ACHN (cell line): Measurements from ENCODE around the gene AP4B1.
"Not testable (repeated sequence)": the region's sequence is repeated elsewhere in the genome, so short reads cannot be mapped to it uniquely, and the experiment has no call there.

ENCODE experiments used
- DNase-seq: peaks from one replicate; pipeline ENCODE4 v3.0.0-alpha.2; 2015
- in situ Hi-C: cut with HindIII; loops from 2 replicates; pipeline ENCODE4 v1.10.0; 2017; ENCODE audit warnings: low sequenced_read_pairs, low pct_ligation_motif_present, low pct_unique_long_range_greater_than_20kb

The AP4B1 gene

DNA sequence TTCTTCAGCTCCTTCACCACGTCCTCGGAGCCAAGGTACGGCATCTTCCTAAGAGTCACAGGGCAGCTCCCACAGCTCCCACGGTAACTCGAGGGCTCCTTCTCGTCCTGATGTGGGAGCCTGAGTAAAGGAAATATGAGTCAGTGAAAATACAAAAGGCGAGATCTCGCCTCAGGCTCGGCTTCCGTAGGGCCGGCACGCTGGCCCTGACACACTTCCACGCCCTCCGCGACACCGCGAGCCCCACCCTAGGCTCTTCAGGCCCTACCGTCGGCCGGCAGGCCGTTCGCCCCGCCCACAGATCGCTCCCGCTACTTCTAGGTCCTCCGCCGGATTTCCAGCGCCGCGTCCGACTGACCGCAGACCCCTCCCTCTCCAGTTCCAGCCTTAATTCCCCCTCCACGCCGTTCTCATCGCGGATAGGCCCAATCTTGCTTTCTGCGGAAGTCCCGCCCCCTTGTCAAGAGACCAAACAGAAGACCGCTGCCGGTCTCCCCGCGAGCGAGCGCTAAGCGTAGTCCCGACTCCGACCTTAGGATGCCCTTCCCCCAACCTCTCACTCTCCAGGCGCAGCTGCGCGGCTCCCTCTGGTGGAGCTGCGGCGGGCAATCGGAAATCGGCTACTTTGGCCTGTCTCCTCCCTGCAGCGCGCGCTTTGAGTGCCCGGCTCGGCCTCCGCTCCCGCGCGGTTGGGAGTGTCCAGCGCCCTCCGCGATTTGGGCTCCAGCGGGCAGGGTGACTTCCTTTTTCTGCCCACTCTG, at the start of gene AP4B1, which contains the start of gene DCLRE1B:
Gene AP4B1, minus strand, starts transcription at position 126 of the 761 bp plus-strand sequence. Its CDS starts 82 bp downstream, at position 44.
Gene DCLRE1B, plus strand, starts transcription at position 653 of the 761 bp plus-strand sequence. CDS start 261 bp downstream, outside the sequence.
- DNase-seq = peak; percentile 98
- in situ Hi-C loops = no loop called here

DNA sequence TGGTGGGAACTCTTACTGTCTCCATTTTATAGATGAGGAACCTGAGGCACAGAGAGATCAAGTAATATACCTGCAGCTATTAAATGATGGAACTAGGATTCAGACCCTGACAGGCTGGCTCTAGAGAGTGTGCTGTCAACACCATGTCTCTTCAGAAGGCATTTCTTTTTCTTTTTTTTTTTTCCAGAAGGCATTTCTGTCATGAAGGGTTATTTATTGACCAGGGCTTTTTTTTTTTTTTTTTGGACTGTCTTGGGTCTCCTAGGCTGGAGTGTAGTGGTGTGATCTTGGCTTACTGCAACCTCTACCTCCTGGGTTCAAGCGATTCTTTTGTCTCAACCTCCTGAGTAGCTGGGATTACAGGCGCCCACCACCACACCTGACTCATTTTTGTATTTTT, 47.1 kb upstream of the AP4B1 start:
- in situ Hi-C loops = no loop called here
- no peak for DNase-seq

- no peak for DNase-seq
- in situ Hi-C loops = no loop called here
These were observed 46.3 kb upstream of the AP4B1 start for GRCh38 chr1:113950908-113951307.

GRCh38 chr1:113949007-113949406, 44.4 kb upstream of the AP4B1 start:
- in situ Hi-C loops = no loop called here

GRCh38 chr1:113948151-113948550, 43.6 kb upstream of the AP4B1 start:
- DNase-seq, in situ Hi-C loops: not testable (repeated sequence)

More at GRCh38 chr1:113949007-113949406, 44.4 kb upstream of the AP4B1 start:
- DNase-seq = peak; percentile 7

DNA sequence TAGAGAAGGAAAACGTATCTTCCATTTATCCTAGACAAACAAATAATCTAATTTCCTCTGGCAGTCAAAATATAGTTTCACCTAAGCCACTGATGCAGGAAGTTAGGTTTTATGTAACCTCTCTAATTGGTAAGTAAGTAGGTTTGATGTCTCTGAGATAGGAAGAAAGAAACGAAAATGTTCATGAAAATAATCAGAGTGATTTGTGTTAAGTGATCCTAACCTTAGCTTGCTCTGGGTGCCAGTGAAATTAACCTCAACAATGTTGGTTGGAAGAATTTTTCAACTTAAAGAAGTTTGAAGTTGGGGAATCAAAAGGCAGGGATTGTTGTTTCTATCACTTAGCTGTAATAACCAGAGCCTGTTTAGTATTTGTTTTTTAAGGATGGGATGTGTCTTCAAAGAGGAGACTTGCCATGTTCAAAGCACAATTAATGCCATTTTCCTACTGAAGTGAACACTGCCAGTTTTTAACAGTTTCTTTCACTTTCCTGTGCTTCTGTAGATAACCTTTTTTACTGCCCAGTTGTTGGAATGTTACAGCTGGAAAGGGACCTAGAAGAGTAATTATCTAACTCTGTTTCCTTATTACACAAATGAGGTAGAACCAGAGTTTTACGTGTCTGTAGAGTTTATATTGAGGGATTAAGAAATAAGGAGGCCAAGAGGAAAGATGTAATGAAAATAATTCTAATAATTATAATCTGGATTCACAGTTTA, 42.9 kb upstream of the AP4B1 start:
- no peak for DNase-seq
- in situ Hi-C loops = no loop called here

DNA sequence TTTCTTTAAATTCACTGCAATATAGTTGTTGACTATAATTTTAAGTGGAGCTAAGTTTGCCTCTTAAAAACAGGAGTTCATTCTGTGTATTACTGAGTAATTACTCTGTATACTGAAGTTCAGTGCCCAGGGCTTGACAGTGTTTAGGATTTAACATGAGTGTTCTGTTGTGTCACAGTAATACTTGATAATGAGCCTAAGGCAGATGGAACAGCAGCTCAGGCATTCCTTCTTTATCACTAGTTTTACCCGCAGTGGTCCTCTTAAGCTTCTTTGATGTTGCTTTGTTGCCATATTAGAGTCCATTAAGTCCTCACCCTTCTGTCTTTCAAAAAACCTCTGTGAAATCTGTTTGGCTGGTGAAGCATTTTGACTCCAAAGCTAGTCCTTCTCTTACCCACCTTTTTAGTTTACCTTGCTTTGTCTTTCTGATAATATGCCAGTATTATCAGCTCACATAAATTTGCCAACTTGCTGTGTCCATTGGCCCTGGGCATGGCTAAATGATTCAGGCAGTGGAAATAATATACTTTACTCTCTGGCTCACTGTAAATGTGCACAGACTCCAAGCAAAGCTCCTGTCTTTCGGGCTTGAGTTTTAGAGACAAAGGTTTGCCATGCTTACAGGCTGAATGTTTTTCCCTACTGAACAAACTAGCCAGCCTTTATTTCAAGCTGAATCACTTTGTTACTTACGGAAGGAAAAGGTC, 42.2 kb upstream of the AP4B1 start:
- in situ Hi-C loops = no loop called here
- no peak for DNase-seq

- no peak for DNase-seq
- in situ Hi-C loops = no loop called here
These were observed 41.5 kb upstream of the AP4B1 start for GRCh38 chr1:113946112-113946511.

GRCh38 chr1:113945329-113945728, 40.7 kb upstream of the AP4B1 start:
- in situ Hi-C loops = no loop called here
- DNase-seq = no peak

DNA sequence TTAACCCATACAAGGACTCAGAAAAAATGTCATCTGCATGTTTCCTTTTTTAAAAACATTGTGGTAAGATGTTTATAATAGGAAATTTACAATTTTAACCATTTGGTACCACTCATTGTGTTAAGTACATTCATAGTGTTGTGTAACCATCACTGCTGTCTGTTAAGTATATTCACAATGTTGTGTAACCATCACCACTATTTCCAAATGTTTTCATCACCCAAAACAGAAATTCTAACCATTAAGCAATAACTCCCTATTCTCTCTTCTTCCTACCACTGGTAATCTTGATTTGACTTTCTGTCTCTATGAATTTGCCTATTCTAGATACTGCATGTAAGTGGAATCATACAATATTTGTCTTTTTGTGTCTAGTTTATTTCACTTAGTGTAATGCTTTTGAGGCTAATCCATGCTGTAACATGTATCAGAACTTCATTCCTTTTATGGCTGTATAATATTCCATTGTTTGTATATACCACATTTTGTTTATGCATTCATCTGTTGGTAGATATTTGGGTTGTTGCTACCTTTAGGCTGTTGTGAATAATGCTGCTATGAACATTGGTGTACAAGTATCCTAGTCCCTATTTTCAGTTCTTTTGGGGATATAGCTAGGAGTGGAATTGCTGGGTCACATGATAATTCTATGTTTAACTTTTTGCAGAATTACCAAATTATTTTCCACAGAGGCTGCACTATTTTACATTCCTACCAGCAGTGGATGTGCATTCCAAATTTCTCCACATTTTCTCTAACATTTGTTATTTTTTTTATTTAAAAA, 38.6 kb upstream of the AP4B1 start:
- no peak for DNase-seq
- in situ Hi-C loops = no loop called here

DNA sequence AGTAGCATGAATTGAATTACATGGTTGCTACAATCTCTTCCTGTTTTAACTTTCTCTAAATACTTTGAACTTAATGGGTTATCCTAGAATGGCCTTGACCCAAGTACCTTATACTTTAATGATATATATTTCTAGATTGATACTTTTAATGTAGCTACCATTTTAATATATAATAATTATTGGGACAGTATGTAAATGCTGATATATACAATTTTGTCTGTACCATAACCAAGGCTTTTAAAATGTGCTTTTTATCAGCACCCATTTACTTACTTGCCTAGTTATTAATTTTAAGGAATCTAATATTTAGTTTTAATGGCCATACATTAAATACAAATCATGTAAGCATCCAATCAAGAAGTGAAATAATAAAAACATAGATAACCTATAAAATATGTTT, 37.9 kb upstream of the AP4B1 start:
- no peak for DNase-seq
- in situ Hi-C loops = no loop called here

DNA sequence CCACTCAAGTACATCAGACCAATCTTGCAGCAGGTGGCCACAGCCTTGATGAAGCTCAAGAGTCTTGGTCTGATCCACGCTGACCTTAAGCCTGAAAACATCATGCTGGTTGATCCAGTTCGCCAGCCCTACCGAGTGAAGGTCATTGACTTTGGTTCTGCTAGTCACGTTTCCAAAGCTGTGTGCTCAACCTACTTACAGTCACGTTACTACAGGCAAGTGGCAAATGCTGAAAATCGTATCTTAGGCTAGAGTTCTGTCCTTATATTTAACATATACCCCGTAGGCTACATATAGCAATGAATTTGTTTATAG, 36.6 kb upstream of the AP4B1 start:
- DNase-seq = no peak
- in situ Hi-C loops = no loop called here

- DNase-seq = no peak
- in situ Hi-C loops = no loop called here
These were observed 36.0 kb upstream of the AP4B1 start for GRCh38 chr1:113940365-113941244.

- in situ Hi-C loops = no loop called here
- DNase-seq = no peak
These were observed 33.6 kb upstream of the AP4B1 start for GRCh38 chr1:113938192-113938591.

- in situ Hi-C loops = no loop called here
- no peak for DNase-seq
These were observed 32.5 kb upstream of the AP4B1 start for GRCh38 chr1:113937146-113937545.

GRCh38 chr1:113935970-113936369, 31.4 kb upstream of the AP4B1 start:
- in situ Hi-C loops = no loop called here
- no peak for DNase-seq

GRCh38 chr1:113935176-113935575, 30.6 kb upstream of the AP4B1 start:
- in situ Hi-C loops = no loop called here
- DNase-seq = no peak
